Neural cell (in vitro differentiated cells): ENCODE data around the gene TEX261. TPM values are rescaled to one million over a fixed set of nuclear protein-coding genes. Genes with fewer than 3 reads are reported as not detected.

Source experiments
- H2AFZ ChIP-seq: fragments of 200-600, 300-800 bp; sonication (generic), shearing (Covaris generic); 2 replicates; pipeline ENCODE4 v1.6.0; 2014; ENCODE audit warnings: low read depth, mild to moderate bottlenecking, antibody characterized with exemption, low read length, moderate library complexity
- H3F3A ChIP-seq: fragments of 200-600 bp; shearing (Covaris generic); 2 replicates; pipeline ENCODE4 v1.6.1; 2016; ENCODE audit warnings: mild to moderate bottlenecking, moderate library complexity, mixed read lengths, antibody characterized with exemption, low read length; ENCODE audit not compliant: insufficient read depth, poor library complexity, severe bottlenecking
- H3K27ac ChIP-seq: fragments of 200-600, 300-800 bp; sonication (generic), shearing (Covaris generic); 2 replicates; pipeline ENCODE4 v1.5.1; 2014; ENCODE audit warnings: mild to moderate bottlenecking, low read length, moderate library complexity
- H3K27me3 ChIP-seq: fragments of 300-800, 200-600 bp; sonication (generic), shearing (Covaris generic); 2 replicates; pipeline ENCODE4 v1.6.0; 2014; ENCODE audit warnings: mild to moderate bottlenecking, low read depth, low read length, moderate library complexity; ENCODE audit not compliant: insufficient read depth
- H3K36me3 ChIP-seq: fragments of 300-800, 200-600 bp; sonication (generic), shearing (Covaris generic); 2 replicates; pipeline ENCODE4 v1.5.1; 2014; ENCODE audit warnings: mild to moderate bottlenecking, antibody characterized with exemption, low read length, moderate library complexity; ENCODE audit not compliant: insufficient read depth
- H3K4me2 ChIP-seq: fragments of 300-800, 200-600 bp; sonication (generic), shearing (Covaris generic); 2 replicates; pipeline ENCODE4 v1.6.0; 2014; ENCODE audit warnings: mild to moderate bottlenecking, low read length
- H3K4me3 ChIP-seq: fragments of 300-800, 200-600 bp; sonication (generic), shearing (Covaris generic); 2 replicates; pipeline ENCODE4 v1.5.1; 2014; ENCODE audit warnings: mild to moderate bottlenecking, low read length, moderate library complexity
- H3K79me2 ChIP-seq: fragments of 200-600 bp; shearing (Covaris generic); replicated peaks from 2 replicates; pipeline ENCODE4 v1.6.0; 2014; ENCODE audit warnings: mild to moderate bottlenecking, low read length, moderate library complexity; ENCODE audit not compliant: insufficient read depth
- H3K9ac ChIP-seq: fragments of 300-800, 200-600 bp; sonication (generic), shearing (Covaris generic); 2 replicates; pipeline ENCODE4 v1.6.1; 2016; ENCODE audit warnings: mild to moderate bottlenecking, low read length, mixed read lengths
- H3K9me2 ChIP-seq: fragments of 200-600 bp; shearing (Covaris generic); 2 replicates; pipeline ENCODE4 v1.6.1; 2016; ENCODE audit warnings: mild to moderate bottlenecking, low read length, mixed read lengths; ENCODE audit not compliant: insufficient read depth
- H3K9me3 ChIP-seq: fragments of 200-600, 300-800 bp; sonication (generic), shearing (Covaris generic); 2 replicates; pipeline ENCODE4 v1.6.1; 2016; ENCODE audit warnings: mild to moderate bottlenecking, mixed run types, low read length, moderate library complexity, mixed read lengths
- H4K20me1 ChIP-seq: fragments of 200-600 bp; shearing (Covaris generic); 2 replicates; pipeline ENCODE4 v1.6.1; 2016; ENCODE audit warnings: mild to moderate bottlenecking, mixed run types; ENCODE audit not compliant: insufficient read depth
- CTCF ChIP-seq: fragments of 450-650 bp; IDR thresholded peaks from 2 replicates; pipeline ENCODE4 v1.5.1; 2014; ENCODE audit warnings: antibody characterized with exemption, mild to moderate bottlenecking, moderate library complexity; ENCODE audit not compliant: poor library complexity, severe bottlenecking
- EP300 ChIP-seq: fragments of 450-650 bp; conservative IDR thresholded peaks from 2 replicates; pipeline ENCODE4 v1.6.1; 2014; ENCODE audit warnings: antibody characterized with exemption, mild to moderate bottlenecking, moderate library complexity; ENCODE audit not compliant: poor library complexity, severe bottlenecking
- EZH2 ChIP-seq: fragments of 200-600, 300-800 bp; shearing (Covaris generic), sonication (generic); IDR thresholded peaks from 2 replicates; pipeline ENCODE4 v1.6.1; 2014; ENCODE audit warnings: antibody characterized with exemption, low read length, borderline replicate concordance, mild to moderate bottlenecking; ENCODE audit not compliant: insufficient read depth, poor library complexity, severe bottlenecking
- MXI1 ChIP-seq: fragments of 450-650 bp; conservative IDR thresholded peaks from 2 replicates; pipeline ENCODE4 v1.6.1; 2014; ENCODE audit warnings: antibody characterized with exemption, mild to moderate bottlenecking; ENCODE audit not compliant: poor library complexity, severe bottlenecking
- POLR2AphosphoS5 ChIP-seq: IDR thresholded peaks from 2 replicates; pipeline ENCODE4 v1.6.1; 2012
- RAD21 ChIP-seq: fragments of 450-650 bp; conservative IDR thresholded peaks from 2 replicates; pipeline ENCODE4 v1.6.1; 2014; ENCODE audit warnings: antibody characterized with exemption, mild to moderate bottlenecking, moderate library complexity
- SMC3 ChIP-seq: fragments of 450-650 bp; conservative IDR thresholded peaks from 2 replicates; pipeline ENCODE4 v1.6.1; 2014; ENCODE audit warnings: antibody characterized with exemption, mild to moderate bottlenecking, moderate library complexity; ENCODE audit not compliant: poor library complexity
- TAF1 ChIP-seq: IDR thresholded peaks from 2 replicates; pipeline ENCODE4 v1.6.1; 2012; ENCODE audit warnings: low read depth
- polyA plus RNA-seq: library from polyadenylated mRNA; depleted of rRNA; stranded (reverse); fragments of >200 nt; gene quantifications from 2 replicates; pipeline ENCODE4 v1.2.3, GENCODE V29; 2014
- TF ChIP-seq, protein P1 (sequence below): IDR thresholded peaks from 2 replicates; pipeline ENCODE4 v1.6.1; 2012; ENCODE audit warnings: borderline replicate concordance

The TEX261 gene
- polyA plus RNA-seq, 1 donor from 2014 or later, result 48.2 TPM

GRCh38 chr2:70943205-70943871 is 51.3 kb downstream of the TEX261 start:
- H2AFZ ChIP-seq, result no peak overlapping the region
- no peaks in the 10 kb centered on the region for H3K79me2 ChIP-seq
- H3K27me3 ChIP-seq, result peaks cover 15% of the 10 kb centered on the region

DNA sequence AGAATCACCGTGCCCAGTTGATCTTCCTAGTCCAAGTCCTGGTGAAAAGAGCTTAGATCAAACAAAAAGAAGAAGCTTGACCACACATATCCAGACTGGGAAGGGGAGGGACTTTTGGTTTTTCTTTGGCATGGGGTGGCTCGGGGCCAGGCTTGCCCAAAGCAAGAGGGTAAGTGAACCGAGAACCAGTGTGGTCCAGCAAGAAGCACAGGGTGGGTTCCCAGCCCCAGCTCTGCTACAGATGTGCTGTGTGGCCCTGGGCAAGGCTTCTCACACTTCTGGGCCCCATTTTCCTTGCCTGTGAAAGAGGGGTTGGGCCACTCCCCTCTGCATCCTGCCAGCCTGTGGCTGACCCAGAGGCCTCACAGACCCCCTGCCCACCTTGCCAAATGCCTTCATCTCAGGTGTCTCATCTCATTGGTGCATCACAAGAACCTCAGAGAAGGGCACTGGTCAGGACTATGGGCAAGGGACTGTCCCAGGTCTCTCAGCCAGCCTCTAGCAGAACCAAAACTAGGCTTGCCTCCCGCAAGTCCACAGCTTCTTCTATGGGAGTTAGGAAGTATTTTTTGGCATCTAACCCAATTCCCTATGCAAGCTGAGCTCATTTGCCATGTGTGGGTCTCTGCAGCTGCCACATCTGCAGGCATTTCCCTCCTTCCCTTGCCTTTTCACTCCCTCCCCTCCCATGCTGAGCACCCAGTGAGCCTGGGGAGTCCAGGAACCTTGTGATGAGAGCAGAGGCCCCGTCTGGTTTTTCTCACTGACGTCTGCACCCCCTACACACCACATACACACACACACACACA is 52.1 kb downstream of the TEX261 start:
- Histone ChIP-seq H3K27me3 (peaks cover 7% of the 10 kb centered on the region), H3K9me2 (no peaks in the 10 kb centered on the region), H3K27ac (no peak overlapping the region), H2AFZ (no peak overlapping the region), H3K4me3 (no peak overlapping the region), H3F3A (no peaks in the 10 kb centered on the region), H3K36me3 (no peaks in the 10 kb centered on the region), H3K4me2 (no peak overlapping the region), H3K79me2 (no peaks in the 10 kb centered on the region), H3K9me3 (no peaks in the 10 kb centered on the region), H4K20me1 (no peaks in the 10 kb centered on the region), H3K9ac (no peak overlapping the region)
- TF ChIP-seq POLR2AphosphoS5 (no peak), CTCF (no peak), EP300 (no peak), RAD21 (no peak), TAF1 (no peak), SMC3 (no peak)
- TF ChIP-seq, protein P1, sequence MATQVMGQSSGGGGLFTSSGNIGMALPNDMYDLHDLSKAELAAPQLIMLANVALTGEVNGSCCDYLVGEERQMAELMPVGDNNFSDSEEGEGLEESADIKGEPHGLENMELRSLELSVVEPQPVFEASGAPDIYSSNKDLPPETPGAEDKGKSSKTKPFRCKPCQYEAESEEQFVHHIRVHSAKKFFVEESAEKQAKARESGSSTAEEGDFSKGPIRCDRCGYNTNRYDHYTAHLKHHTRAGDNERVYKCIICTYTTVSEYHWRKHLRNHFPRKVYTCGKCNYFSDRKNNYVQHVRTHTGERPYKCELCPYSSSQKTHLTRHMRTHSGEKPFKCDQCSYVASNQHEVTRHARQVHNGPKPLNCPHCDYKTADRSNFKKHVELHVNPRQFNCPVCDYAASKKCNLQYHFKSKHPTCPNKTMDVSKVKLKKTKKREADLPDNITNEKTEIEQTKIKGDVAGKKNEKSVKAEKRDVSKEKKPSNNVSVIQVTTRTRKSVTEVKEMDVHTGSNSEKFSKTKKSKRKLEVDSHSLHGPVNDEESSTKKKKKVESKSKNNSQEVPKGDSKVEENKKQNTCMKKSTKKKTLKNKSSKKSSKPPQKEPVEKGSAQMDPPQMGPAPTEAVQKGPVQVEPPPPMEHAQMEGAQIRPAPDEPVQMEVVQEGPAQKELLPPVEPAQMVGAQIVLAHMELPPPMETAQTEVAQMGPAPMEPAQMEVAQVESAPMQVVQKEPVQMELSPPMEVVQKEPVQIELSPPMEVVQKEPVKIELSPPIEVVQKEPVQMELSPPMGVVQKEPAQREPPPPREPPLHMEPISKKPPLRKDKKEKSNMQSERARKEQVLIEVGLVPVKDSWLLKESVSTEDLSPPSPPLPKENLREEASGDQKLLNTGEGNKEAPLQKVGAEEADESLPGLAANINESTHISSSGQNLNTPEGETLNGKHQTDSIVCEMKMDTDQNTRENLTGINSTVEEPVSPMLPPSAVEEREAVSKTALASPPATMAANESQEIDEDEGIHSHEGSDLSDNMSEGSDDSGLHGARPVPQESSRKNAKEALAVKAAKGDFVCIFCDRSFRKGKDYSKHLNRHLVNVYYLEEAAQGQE, result no peak

More at GRCh38 chr2:70943205-70943871, 51.3 kb downstream of the TEX261 start:
- H3K36me3 ChIP-seq, result no peaks in the 10 kb centered on the region
- H3F3A ChIP-seq, result no peaks in the 10 kb centered on the region
- H4K20me1 ChIP-seq, result no peaks in the 10 kb centered on the region
- no peak overlapping the region for H3K4me2 ChIP-seq
- no peaks in the 10 kb centered on the region for H3K9me2 ChIP-seq
- no peaks in the 10 kb centered on the region for H3K9me3 ChIP-seq
- H3K9ac ChIP-seq, result no peak overlapping the region
- no peak overlapping the region for H3K27ac ChIP-seq
- no peak overlapping the region for H3K4me3 ChIP-seq
- TF ChIP-seq EP300, result no peak
- no peak for TF ChIP-seq RAD21
- no peak for TF ChIP-seq SMC3
- TF ChIP-seq POLR2AphosphoS5, result no peak
- TF ChIP-seq CTCF, result no peak
- TF ChIP-seq MXI1, result no peak
- TF ChIP-seq EZH2, result no peak
- no peak for TF ChIP-seq TAF1
- TF ChIP-seq, protein P1, result no peak
